ENCODE measurements around the gene CHMP6.

DNA sequence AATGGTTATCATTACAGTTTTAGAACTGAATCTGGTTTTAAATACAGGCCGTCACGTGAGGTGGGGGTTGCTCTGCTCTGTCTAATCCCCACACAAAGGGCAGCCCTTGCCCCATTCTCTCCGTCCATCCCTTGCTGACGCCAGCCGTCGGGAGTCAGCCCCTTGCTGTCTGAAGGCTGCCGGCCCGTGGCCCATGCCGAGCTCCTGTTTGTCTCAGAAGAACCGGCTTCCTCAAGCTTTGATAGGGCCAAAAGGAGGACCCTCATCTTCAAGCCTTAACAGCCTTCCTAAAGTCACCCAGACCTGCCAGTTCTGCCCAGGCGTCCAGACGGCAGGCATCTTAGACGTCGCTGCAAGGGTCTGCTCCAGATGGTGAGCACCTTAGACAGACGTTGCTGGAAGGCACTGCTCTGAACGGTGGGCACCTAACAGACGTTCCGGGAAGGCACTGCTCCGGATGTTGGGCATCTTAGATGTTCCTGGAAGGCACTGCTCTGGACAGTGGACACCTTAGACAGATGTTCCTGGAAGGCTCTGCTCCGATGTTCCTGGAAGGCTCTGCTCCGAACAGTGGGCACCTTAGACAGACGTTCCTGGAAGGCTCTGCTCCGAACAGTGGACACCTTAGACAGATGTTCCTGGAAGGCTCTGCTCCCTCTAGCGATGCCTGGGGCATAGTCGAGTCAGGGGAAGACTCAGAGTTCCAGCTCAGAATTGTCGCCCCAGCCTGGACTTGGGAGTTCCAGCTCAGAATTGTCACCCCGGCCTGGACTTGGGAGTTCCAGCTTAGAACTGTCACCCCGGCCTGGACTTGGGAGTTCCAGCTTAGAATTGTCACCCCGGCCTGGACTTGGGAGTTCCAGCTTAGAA, 35.1 kb upstream of the CHMP6 start:
- TF ChIP-seq POLR2A (IDR thresholded peaks at IDR 0.05) (no peak), EP300 (IDR thresholded peaks at IDR 0.05) (no peak)
- TF ChIP-seq, protein P1, sequence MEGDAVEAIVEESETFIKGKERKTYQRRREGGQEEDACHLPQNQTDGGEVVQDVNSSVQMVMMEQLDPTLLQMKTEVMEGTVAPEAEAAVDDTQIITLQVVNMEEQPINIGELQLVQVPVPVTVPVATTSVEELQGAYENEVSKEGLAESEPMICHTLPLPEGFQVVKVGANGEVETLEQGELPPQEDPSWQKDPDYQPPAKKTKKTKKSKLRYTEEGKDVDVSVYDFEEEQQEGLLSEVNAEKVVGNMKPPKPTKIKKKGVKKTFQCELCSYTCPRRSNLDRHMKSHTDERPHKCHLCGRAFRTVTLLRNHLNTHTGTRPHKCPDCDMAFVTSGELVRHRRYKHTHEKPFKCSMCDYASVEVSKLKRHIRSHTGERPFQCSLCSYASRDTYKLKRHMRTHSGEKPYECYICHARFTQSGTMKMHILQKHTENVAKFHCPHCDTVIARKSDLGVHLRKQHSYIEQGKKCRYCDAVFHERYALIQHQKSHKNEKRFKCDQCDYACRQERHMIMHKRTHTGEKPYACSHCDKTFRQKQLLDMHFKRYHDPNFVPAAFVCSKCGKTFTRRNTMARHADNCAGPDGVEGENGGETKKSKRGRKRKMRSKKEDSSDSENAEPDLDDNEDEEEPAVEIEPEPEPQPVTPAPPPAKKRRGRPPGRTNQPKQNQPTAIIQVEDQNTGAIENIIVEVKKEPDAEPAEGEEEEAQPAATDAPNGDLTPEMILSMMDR (IDR thresholded peaks at IDR 0.05), result no peak

All from tibial nerve (tissue), 4 donors.